Measurements from ENCODE around the gene TMEM182.

TMEM182 gene

GRCh38 chr2:102768892-102769291 lies 7.1 kb downstream of the TMEM182 start:
- no peak for DNase-seq

- DNase-seq: no peak
Observed at GRCh38 chr2:102770506-102770905, 8.7 kb downstream of the TMEM182 start.

DNA sequence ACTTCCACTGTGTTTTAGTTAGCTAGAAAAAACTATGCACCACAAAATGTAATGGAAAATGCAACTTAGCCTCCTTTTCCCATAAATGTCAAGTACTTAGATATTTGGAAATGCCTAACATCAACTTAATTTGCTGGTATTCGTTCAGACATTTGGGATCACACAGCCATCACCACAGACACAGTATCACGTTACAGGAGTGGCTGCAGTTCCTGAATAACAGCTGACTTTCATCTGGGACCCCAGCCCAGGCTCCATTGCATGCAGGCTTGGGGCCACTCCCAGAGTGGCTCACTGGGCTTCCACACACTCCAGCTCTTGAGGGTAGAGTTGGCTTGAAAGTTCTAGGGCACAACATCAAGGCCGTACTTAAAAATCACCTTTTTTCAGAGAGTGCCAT lies 9.3 kb downstream of the TMEM182 start:
- no peak for DNase-seq

GRCh38 chr2:102772659-102773058 lies 10.8 kb downstream of the TMEM182 start:
- no peak for DNase-seq

GRCh38 chr2:102773149-102773705 lies 11.4 kb downstream of the TMEM182 start:
- DNase-seq: no peak

GRCh38 chr2:102778260-102778659 lies 16.4 kb downstream of the TMEM182 start:
- no peak for DNase-seq

DNA sequence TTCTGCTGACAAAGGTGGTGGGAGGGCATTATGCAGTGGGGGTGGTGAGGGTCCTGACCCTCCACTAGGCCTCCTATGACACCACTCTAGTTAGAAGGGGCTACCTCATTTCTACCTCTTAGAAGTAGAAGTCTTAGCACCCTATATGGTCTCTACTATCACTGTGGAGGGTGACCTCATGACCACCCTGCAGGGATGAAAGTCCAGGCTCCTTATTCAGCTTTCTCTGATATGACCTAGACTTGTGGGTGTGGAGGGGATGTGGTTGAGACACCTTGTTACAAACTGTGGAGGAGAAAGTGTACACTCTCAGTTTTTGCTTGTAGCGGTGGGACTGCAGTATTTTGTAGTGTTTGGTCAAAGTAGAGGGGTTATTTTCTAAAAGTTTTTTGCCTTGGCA lies 18.6 kb downstream of the TMEM182 start:
- DNase-seq: no peak

GRCh38 chr2:102782187-102782586 lies 20.4 kb downstream of the TMEM182 start:
- no peak for DNase-seq

- DNase-seq: no peak
Observed at GRCh38 chr2:102782933-102783332, 21.1 kb downstream of the TMEM182 start.

DNA sequence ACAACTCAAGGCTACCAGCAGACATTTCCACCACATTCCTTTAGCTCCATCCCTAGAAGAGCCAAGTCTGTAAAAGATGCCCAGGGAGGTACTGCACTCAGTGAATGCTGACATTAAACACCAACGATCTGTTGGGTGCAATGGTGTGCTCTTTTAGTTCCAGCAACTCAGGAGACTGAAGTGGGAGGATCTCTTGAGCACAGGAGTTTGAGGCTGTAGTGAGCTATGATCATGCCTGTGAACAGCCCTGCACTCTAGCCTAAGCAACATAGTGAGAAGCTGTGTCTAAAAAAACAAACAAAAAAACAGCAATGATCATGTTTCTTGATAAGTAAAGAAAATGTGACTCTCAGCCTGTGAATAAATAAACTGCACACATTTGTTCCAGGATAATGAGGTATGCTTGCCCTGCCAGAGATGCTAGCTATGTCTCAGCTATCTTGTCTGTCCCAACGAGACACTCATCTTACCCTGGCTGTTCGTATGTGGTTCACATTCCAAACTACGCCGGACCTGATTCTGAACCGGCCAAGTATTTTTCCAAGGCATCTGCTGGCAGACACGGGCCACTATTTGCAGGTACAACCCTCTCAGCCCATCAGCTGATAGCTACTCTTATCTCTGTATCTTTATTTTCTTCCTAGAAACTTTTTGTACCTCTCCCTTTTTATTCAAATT lies 21.8 kb downstream of the TMEM182 start:
- no peak for DNase-seq

DNA sequence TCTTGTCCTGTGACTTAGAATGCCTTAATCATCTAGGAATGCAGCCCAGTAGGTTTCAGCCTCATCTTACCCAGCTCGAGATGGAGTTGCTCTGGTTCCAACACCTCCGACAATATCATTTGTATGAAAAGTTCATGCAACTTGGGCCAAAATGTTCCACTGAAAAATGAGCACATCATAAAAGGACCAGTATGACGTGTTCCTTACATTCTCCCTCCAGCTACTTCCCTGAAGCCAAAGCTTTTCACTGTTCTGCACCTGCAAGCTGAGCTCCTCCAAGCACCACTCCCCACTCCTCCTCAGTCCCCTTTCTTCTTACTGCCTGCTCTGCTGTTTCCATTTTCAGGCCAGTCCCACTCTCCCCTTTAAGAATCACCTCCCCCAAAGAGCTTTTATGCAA lies 23.1 kb downstream of the TMEM182 start:
- DNase-seq: no peak

DNA sequence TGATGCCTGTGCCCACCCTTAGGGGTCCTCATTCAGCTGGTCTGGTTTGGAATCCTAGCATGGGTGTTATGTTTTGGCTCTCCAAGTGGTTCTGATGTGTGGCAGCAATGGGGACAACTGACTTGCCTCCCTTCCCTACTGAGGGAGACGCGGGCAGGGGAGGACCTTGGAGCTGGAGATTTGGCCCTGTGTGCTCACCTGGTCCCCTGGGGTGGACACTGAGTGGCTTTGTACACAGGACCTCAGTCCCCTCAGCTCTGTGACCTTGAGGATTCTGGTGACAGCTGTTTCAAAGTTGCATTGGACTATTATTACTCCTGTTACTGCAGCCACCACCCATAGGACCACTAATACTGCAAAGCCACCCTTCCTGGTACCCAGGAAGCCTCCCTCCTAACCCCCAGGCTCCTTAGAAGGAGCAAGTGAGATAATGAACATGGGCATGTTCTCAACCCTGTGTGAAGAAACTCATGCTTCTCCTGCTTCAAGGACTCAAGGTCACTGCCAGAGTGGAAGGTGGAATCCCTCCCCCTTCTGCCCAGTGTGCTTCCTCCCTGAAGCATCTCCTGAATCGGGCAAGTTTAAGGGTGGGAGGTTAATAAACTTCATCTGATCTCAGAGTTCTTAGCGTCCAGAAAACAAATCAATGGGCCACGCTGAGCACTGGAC lies 26.5 kb downstream of the TMEM182 start:
- no peak for DNase-seq

- DNase-seq: no peak
Observed at GRCh38 chr2:102788885-102789260, 27.0 kb downstream of the TMEM182 start.

GRCh38 chr2:102789349-102790090 lies 27.7 kb downstream of the TMEM182 start:
- no peak for DNase-seq

- no peak for DNase-seq
Observed at GRCh38 chr2:102790091-102790455, 28.2 kb downstream of the TMEM182 start.

- no peak for DNase-seq
Observed at GRCh38 chr2:102792568-102793208, 30.9 kb downstream of the TMEM182 start.

GRCh38 chr2:102795641-102796040 lies 33.8 kb downstream of the TMEM182 start:
- DNase-seq: no peak

DNA sequence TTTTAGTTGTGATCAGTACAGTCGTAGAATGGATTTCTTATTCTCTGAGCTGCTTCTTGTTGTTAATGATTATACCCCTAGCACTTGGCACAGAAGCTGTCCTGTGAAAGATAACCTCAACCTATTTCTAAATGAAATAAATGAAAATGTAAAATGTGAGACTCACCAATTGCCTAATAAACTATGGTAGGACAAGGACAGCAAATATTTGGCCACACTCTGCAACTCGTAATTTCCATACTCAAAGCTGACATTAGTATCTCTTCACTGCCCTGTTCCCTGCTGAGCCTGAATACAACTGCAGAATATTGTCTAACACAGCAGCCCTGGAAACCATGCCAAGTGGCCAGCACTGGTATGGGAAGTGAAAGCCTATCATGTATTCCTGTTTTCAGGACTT lies 34.5 kb downstream of the TMEM182 start:
- DNase-seq: no peak

DNA sequence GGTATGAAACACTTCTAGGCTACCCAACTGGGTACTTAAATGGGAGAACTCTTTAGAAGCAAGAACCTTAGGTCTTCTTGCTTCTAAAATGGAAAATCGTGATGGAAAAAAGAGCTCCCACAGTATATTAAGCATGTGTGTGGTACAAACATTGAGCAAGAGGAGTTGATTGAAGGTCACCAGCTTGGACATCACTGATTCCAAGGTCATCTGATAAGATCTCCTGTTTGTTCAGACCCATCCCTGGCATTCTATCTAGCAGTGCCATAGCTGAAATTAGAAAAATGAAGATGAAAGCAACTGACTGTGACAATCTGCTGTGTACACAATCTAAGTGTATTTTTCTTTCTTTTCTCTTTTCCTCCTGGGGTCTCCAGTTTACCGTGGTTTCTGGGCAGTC lies 35.7 kb downstream of the TMEM182 start:
- DNase-seq: no peak

DNA sequence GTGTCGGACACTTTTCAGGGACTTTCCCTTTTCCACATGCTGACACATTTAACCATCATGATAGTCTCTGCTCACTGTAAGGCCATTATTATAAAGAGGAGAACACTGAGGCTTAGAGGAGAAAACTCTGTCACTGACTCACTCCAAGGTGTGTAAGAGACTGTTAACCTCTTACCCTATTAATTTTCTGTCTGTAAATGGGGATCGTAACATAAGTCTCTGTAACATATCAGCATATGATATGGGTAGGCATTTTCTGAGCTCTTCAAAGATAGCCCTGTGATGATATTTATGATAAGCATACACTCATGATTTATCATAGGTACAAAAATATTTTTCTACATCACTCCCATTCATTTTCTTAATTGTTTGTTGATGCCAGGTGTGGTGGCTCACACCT lies 36.4 kb downstream of the TMEM182 start:
- no peak for DNase-seq

GRCh38 chr2:102801098-102801718 lies 39.4 kb downstream of the TMEM182 start:
- DNase-seq: no peak

GRCh38 chr2:102801858-102802699 lies 40.2 kb downstream of the TMEM182 start:
- no peak for DNase-seq
